Smooth muscle cell (in vitro differentiated cells): ENCODE data around the gene ADAMTSL3. TPM values are rescaled to one million over a fixed set of nuclear protein-coding genes. Genes with fewer than 3 reads are reported as not detected.

Source experiments
- DNase-seq: peaks from one replicate; lab custom pipeline; 2025; ENCODE audit not compliant: unreplicated experiment; lab: John Stamatoyannopoulos, UW
- H2AFZ ChIP-seq: fragments of 200-600 bp; sonication (generic); 2 replicates; pipeline ENCODE4 v1.6.0; 2016; ENCODE audit warnings: antibody characterized with exemption, low read depth, mild to moderate bottlenecking
- H3F3A ChIP-seq: fragments of 200-600 bp; sonication (generic); 2 replicates; pipeline ENCODE4 v1.6.0; 2017; ENCODE audit warnings: antibody characterized with exemption, low read depth
- H3K27ac ChIP-seq: fragments of 200-600 bp; sonication (generic); 2 replicates; pipeline ENCODE4 v1.5.1; 2016; ENCODE audit warnings: low read depth, mild to moderate bottlenecking
- H3K27me3 ChIP-seq: fragments of 200-600 bp; sonication (generic); 2 replicates; pipeline ENCODE4 v1.6.1; 2016; ENCODE audit warnings: low read depth, mild to moderate bottlenecking
- H3K36me3 ChIP-seq: fragments of 200-600 bp; sonication (generic); 2 replicates; pipeline ENCODE4 v1.5.1; 2016; ENCODE audit warnings: low read depth
- H3K4me1 ChIP-seq: fragments of 200-600 bp; sonication (generic); 2 replicates; pipeline ENCODE4 v1.5.1; 2016; ENCODE audit warnings: low read depth
- H3K4me2 ChIP-seq: fragments of 200-600 bp; sonication (generic); 2 replicates; pipeline ENCODE4 v1.6.0; 2016; ENCODE audit warnings: mild to moderate bottlenecking
- H3K4me3 ChIP-seq: fragments of 200-600 bp; sonication (generic); 2 replicates; pipeline ENCODE4 v1.5.1; 2016; ENCODE audit warnings: mild to moderate bottlenecking
- H3K79me2 ChIP-seq: fragments of 200-600 bp; sonication (generic); 2 replicates; pipeline ENCODE4 v1.6.0; 2016; ENCODE audit warnings: low read depth, mild to moderate bottlenecking
- H3K9ac ChIP-seq: fragments of 200-600 bp; sonication (generic); 2 replicates; pipeline ENCODE4 v1.6.0; 2016; ENCODE audit warnings: low read depth
- H3K9me3 ChIP-seq: fragments of 200-600 bp; sonication (generic); replicated peaks from 2 replicates; pipeline ENCODE4 v1.5.1; 2016; ENCODE audit warnings: low read depth
- H4K20me1 ChIP-seq: fragments of 200-600 bp; sonication (generic); 2 replicates; pipeline ENCODE4 v1.6.0; 2016; ENCODE audit warnings: low read depth
- CTCF ChIP-seq: fragments of 200-600 bp; sonication (generic); IDR thresholded peaks from 2 replicates; pipeline ENCODE4 v1.5.1; 2017; ENCODE audit warnings: borderline replicate concordance, mild to moderate bottlenecking, antibody characterized with exemption; ENCODE audit not compliant: insufficient read depth, poor library complexity, severe bottlenecking
- WGBS: methylation state at CpG from one replicate; pipeline ENCODE4 v1.1.7; 2016; ENCODE audit warnings: low lambda C conversion rate; 5-methylcytosine and 5-hydroxymethylcytosine counted together
- polyA plus RNA-seq: library from polyadenylated mRNA; unstranded; fragments of >200 nt; fragmentation: Nextera tagmentation; extraction: Ambion mirVana; gene quantifications from 2 replicates; pipeline ENCODE4 v1.2.1, GENCODE V29; 2016
- total RNA-seq: library from RNA; depleted of rRNA; stranded (reverse); fragments of >200 nt; gene quantifications from 2 replicates; pipeline ENCODE4 v1.2.3, GENCODE V29; 2014

ADAMTSL3 gene
- total and polyA plus RNA-seq, 2 experiments from 2014 or later = 0.17 to 0.22 TPM

DNA sequence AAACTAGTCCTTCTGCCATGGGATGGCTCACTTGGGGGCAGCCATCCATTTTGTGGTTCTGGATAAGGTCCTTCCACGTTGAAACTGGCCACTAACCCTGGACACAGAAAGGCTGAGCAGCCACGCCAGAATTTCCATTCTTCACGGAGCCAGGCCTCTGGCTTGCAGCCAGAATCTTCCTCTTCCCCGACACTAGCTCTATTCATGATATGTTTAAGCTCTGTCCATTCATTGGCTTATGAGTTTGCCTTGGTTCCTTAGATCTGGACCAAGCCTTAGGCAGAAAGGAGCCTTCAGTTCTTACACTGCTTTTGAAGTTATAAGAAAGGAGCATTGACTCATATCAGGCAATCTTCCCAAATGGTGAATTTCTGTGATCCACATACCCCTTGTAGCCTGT, 293.2 kb downstream of the ADAMTSL3 start:
- no peak for DNase-seq
- no peak overlapping the region for H3K4me3 ChIP-seq
- no peak overlapping the region for H3K4me2 ChIP-seq
- no peaks in the 10 kb centered on the region for H3K4me1 ChIP-seq
- no peaks in the 10 kb centered on the region for H3K36me3 ChIP-seq
- no peak overlapping the region for H3K27ac ChIP-seq
- H3K27me3 ChIP-seq = no peaks in the 10 kb centered on the region
- no peaks in the 10 kb centered on the region for H4K20me1 ChIP-seq
- no peak for TF ChIP-seq CTCF
- H3K79me2 ChIP-seq = no peaks in the 10 kb centered on the region
- no peak overlapping the region for H3K9ac ChIP-seq
- 74% methylated on average over 4 of the region's 4 CpGs for WGBS
- no peaks in the 10 kb centered on the region for H3F3A ChIP-seq
- no peaks in the 10 kb centered on the region for H3K9me3 ChIP-seq
- H2AFZ ChIP-seq = no peak overlapping the region

DNA sequence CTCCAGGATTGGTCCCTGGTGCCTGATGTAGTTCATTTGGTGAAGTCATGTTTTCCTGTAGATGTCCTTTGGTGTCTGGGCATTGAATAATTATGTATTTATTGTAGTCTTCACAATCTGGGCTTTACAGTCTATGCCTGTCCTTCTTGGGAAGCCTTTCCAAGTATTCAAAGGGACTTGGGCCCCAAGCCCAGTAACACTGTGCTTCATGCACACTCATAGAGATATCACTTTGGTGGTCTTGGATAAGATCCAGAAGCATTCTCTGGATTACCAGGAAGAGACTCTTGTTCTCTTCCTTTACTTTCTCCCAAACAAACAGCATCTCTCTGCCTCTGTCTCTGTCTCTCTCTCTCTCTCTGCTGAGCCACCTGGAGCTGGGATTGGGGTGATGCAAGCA, 300.6 kb downstream of the ADAMTSL3 start:
- Histone ChIP-seq H2AFZ (no peak overlapping the region), H3K79me2 (no peaks in the 10 kb centered on the region), H3K27ac (no peak overlapping the region), H3K27me3 (no peaks in the 10 kb centered on the region), H3K4me2 (no peak overlapping the region), H3K4me3 (no peak overlapping the region), H4K20me1 (no peaks in the 10 kb centered on the region), H3K4me1 (no peaks in the 10 kb centered on the region), H3K9me3 (no peaks in the 10 kb centered on the region), H3K36me3 (no peaks in the 10 kb centered on the region), H3F3A (no peaks in the 10 kb centered on the region), H3K9ac (no peak overlapping the region)
- no peak for TF ChIP-seq CTCF
- DNase-seq = no peak

- no peak for DNase-seq
- Histone ChIP-seq H3K79me2 (no peaks in the 10 kb centered on the region), H3K4me3 (no peak overlapping the region), H3K27ac (no peak overlapping the region), H3K9me3 (no peaks in the 10 kb centered on the region), H3K27me3 (no peaks in the 10 kb centered on the region), H2AFZ (no peak overlapping the region), H4K20me1 (no peaks in the 10 kb centered on the region), H3K9ac (no peak overlapping the region), H3K4me2 (no peak overlapping the region), H3K4me1 (peaks cover 1% of the 10 kb centered on the region), H3F3A (no peaks in the 10 kb centered on the region), H3K36me3 (no peaks in the 10 kb centered on the region)
- WGBS = 100% methylated on average over 1 of the region's 1 CpG
- no peak for TF ChIP-seq CTCF
Observed at GRCh38 chr15:83955806-83956265, 301.9 kb downstream of the ADAMTSL3 start.

DNA sequence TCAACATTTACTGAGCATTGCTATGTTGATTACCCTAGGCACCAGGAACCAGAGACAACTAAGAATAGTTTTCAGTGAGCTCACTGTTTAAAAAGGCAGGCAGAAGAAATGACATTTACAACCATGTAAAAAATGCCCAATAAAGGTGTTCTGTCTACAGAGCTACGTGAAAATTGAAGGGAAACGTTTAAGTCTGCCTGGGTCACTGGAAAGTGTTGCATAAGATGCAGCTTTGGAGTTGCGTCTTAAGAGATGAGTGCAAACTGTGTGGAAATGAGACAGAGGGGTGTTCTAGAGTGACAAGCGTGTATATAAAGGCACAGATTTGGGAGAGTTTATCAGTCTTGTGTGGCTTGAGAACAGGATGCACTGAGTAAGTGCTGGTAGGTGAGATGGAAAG, 303.0 kb downstream of the ADAMTSL3 start:
- Histone ChIP-seq H3K9ac (no peak overlapping the region), H3K36me3 (no peaks in the 10 kb centered on the region), H3K4me2 (no peak overlapping the region), H3K27ac (no peak overlapping the region), H3K4me3 (no peak overlapping the region), H3K9me3 (no peaks in the 10 kb centered on the region), H3F3A (no peaks in the 10 kb centered on the region), H3K27me3 (no peaks in the 10 kb centered on the region), H3K79me2 (no peaks in the 10 kb centered on the region), H4K20me1 (no peaks in the 10 kb centered on the region), H3K4me1 (peaks cover 9% of the 10 kb centered on the region), H2AFZ (no peak overlapping the region)
- WGBS = 73% methylated on average over 4 of the region's 4 CpGs
- no peak for TF ChIP-seq CTCF
- DNase-seq = no peak
